GM23248 (cell line): ENCODE measurements around the gene NUP205. TPM values are rescaled to one million over a fixed set of nuclear protein-coding genes. Genes with fewer than 3 reads are reported as not detected.
A peak's percentile ranks its signal among the peaks of the same experiment; 100 is the strongest.

Experiments used
- DNase-seq: peaks from one replicate; pipeline ENCODE4 v3.0.0-alpha.2; 2015
- H2AFZ ChIP-seq: fragments of 200-600 bp; sonication (generic); 2 replicates; pipeline ENCODE4 v1.6.1; 2016; ENCODE audit warnings: antibody characterized with exemption
- H3F3A ChIP-seq: fragments of 200-600 bp; sonication (generic); 2 replicates; pipeline ENCODE4 v1.6.1; 2016; ENCODE audit warnings: mild to moderate bottlenecking, antibody characterized with exemption, mixed run types; ENCODE audit not compliant: insufficient read depth
- H3K27ac ChIP-seq: fragments of 200-600 bp; sonication (generic); 2 replicates; pipeline ENCODE4 v1.5.1; 2016; ENCODE audit warnings: mild to moderate bottlenecking
- H3K27me3 ChIP-seq: fragments of 200-600 bp; sonication (generic); replicated peaks from 2 replicates; pipeline ENCODE4 v1.6.1; 2016; ENCODE audit warnings: mild to moderate bottlenecking; ENCODE audit not compliant: insufficient read depth
- H3K36me3 ChIP-seq: fragments of 200-600 bp; sonication (generic); 2 replicates; pipeline ENCODE4 v1.6.1; 2016; ENCODE audit warnings: low read depth, mild to moderate bottlenecking
- H3K4me1 ChIP-seq: fragments of 200-600 bp; sonication (generic); 2 replicates; pipeline ENCODE4 v1.6.1; 2016; ENCODE audit warnings: mild to moderate bottlenecking; ENCODE audit not compliant: insufficient read depth
- H3K4me2 ChIP-seq: fragments of 200-600 bp; sonication (generic); one replicate; pipeline ENCODE4 v1.6.1; 2016; ENCODE audit warnings: mild to moderate bottlenecking; ENCODE audit not compliant: unreplicated experiment
- H3K4me3 ChIP-seq: fragments of 200-600 bp; sonication (generic); 2 replicates; pipeline ENCODE4 v1.5.1; 2016; ENCODE audit warnings: mild to moderate bottlenecking
- H3K79me2 ChIP-seq: fragments of 200-600 bp; sonication (generic); 2 replicates; pipeline ENCODE4 v1.6.1; 2016; ENCODE audit warnings: mild to moderate bottlenecking; ENCODE audit not compliant: insufficient read depth
- H3K9ac ChIP-seq: fragments of 200-600 bp; sonication (generic); 2 replicates; pipeline ENCODE4 v1.6.1; 2016; ENCODE audit warnings: mild to moderate bottlenecking
- H3K9me2 ChIP-seq: fragments of 200-600 bp; sonication (generic); 2 replicates; pipeline ENCODE4 v1.6.1; 2016; ENCODE audit warnings: mixed run types, mild to moderate bottlenecking, moderate library complexity; ENCODE audit not compliant: insufficient read depth
- H3K9me3 ChIP-seq: fragments of 200-600 bp; sonication (generic); one replicate; pipeline ENCODE4 v1.6.1; 2017; ENCODE audit warnings: low read depth
- H4K20me1 ChIP-seq: fragments of 200-600 bp; sonication (generic); 2 replicates; pipeline ENCODE4 v1.6.0; 2016; ENCODE audit not compliant: insufficient read depth
- EZH2 ChIP-seq: fragments of 200-600 bp; sonication (generic); IDR thresholded peaks from 2 replicates; pipeline ENCODE4 v1.6.1; 2018; ENCODE audit warnings: antibody characterized with exemption, mild to moderate bottlenecking; ENCODE audit not compliant: insufficient read depth, poor library complexity, severe bottlenecking
- EZH2phosphoT487 ChIP-seq: fragments of 200-600 bp; sonication (generic); IDR thresholded peaks from 2 replicates; pipeline ENCODE4 v1.6.1; 2018; ENCODE audit warnings: antibody characterized with exemption, moderate library complexity, mild to moderate bottlenecking, low read depth; ENCODE audit not compliant: insufficient read depth
- WGBS, 2 experiments: methylation state at CpG; one replicate each; pipeline ENCODE4 v1.1.6; 2015 to 2017; ENCODE audit warnings: low lambda C conversion rate in 2 of 2, low coverage in 1 of 2; ENCODE audit errors: missing lambda C conversion rate in 2 of 2; 5-methylcytosine and 5-hydroxymethylcytosine counted together
- in situ Hi-C: fragments of 300-500 bp; cut with MboI; formaldehyde crosslinking; loops from 2 replicates; pipeline ENCODE4 v1.15.0; 2020
- polyA plus RNA-seq: library from polyadenylated mRNA; unstranded; fragments of >200 nt; fragmentation: Nextera tagmentation; extraction: Ambion mirVana; gene quantifications from 2 replicates; pipeline ENCODE4 v1.2.1, GENCODE V29; 2016
- total RNA-seq: library from RNA; depleted of rRNA; stranded (reverse); fragments of >200 nt; shearing (Covaris generic); gene quantifications from 2 replicates; pipeline ENCODE4 v1.2.3, GENCODE V29; 2014

The NUP205 gene
- total and polyA plus RNA-seq, 2 experiments from 2014 or later, result 18.5 to 31.8 TPM

- Histone ChIP-seq H3K9me3 (no peaks in the 10 kb centered on the region), H3K27me3 (no peaks in the 10 kb centered on the region), H3K9ac (no peak overlapping the region), H3F3A (no peaks in the 10 kb centered on the region), H3K27ac (no peak overlapping the region), H3K4me2 (no peak overlapping the region), H2AFZ (no peak overlapping the region), H4K20me1 (no peaks in the 10 kb centered on the region), H3K4me3 (no peak overlapping the region), H3K36me3 (no peaks in the 10 kb centered on the region), H3K79me2 (no peaks in the 10 kb centered on the region), H3K9me2 (no peaks in the 10 kb centered on the region), H3K4me1 (no peaks in the 10 kb centered on the region)
- in situ Hi-C loops, result loop anchor here (25.0 kb wide), 1 partner anchor 265 kb away; no protein-coding TSS in a partner anchor
- 45 to 54% methylated on average over 3 of the region's 3 CpGs for WGBS, 2 experiments
- no peak for DNase-seq
- TF ChIP-seq EZH2phosphoT487 (no peak), EZH2 (no peak)
Measured at GRCh38 chr7:135552148-135552547, 5.6 kb upstream of the NUP205 start.

DNA sequence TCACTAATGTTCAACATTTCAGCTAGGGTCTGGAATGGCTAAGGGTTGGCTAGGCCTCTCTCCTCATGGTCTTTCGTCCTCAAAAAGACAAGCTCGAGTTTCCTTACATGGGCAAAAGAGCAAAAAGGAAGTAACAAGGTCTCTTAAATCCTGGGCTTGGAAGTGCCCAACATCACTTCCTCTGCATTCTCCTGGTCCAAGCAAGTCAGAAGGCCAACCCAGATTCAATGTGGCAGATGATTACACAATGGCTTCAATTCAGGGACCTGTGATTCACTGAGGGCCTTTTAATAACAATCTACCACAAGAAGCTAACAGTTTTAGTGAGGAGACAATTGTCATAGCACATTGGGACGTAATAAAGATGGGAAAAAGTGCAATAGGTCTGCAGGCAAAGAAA lies 4.4 kb upstream of the NUP205 start:
- no peak overlapping the region for H3K27ac ChIP-seq

DNA sequence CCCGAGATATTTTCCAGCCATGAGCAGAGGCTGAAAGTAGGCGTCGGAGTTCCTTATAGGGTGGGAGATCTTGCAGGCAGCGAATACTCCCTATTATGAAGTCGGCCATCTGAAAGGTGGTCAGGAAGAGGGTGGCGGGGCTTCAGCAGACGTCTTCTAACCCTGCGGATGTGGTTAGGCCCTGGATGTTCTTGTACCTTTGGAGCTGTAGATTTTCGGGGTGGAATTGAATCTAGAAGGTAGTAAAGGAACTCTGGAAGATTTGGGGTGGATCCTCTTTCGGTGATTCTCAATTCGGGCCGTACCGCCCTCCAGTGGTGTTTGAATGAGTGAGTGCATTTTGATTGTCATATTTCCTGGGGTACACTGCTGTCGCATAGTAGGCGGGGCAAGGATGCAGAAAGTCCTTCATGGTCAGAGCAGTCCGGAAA lies 635 bp downstream of the NUP205 start:
- Histone ChIP-seq H3K9me2 (no peaks in the 10 kb centered on the region), H3K4me3 (peak overlapping the region; percentile 87), H3K79me2 (peaks cover 49% of the 10 kb centered on the region), H3F3A (peaks cover 12% of the 10 kb centered on the region), H4K20me1 (no peaks in the 10 kb centered on the region), H3K9me3 (no peaks in the 10 kb centered on the region), H3K4me2 (peak overlapping the region; percentile 92), H3K9ac (peak overlapping the region; percentile 92), H3K36me3 (no peaks in the 10 kb centered on the region), H3K4me1 (peaks cover 7% of the 10 kb centered on the region; the same call in 1 of the 2 replicates), H3K27ac (peak overlapping the region; percentile 92), H3K27me3 (no peaks in the 10 kb centered on the region), H2AFZ (peak overlapping the region; percentile 100)
- in situ Hi-C loops, result loop anchor here (25.0 kb wide), 1 partner anchor 271 kb away; no protein-coding TSS in a partner anchor
- peak; percentile 82 for DNase-seq
- 0 to 2% methylated on average over 16 of the region's 16 CpGs for WGBS, 2 experiments
- TF ChIP-seq EZH2phosphoT487, result no peak
- TF ChIP-seq EZH2, result no peak

More for the DNA sequence above, 4.4 kb upstream of the NUP205 start:
- no peaks in the 10 kb centered on the region for H3K9me2 ChIP-seq
- no peak overlapping the region for H3K9ac ChIP-seq
- H3K4me2 ChIP-seq, result no peak overlapping the region
- H3K9me3 ChIP-seq, result no peaks in the 10 kb centered on the region
- no peaks in the 10 kb centered on the region for H3K4me1 ChIP-seq
- no peak overlapping the region for H3K4me3 ChIP-seq
- H2AFZ ChIP-seq, result no peak overlapping the region
- TF ChIP-seq EZH2 (no peak), EZH2phosphoT487 (no peak)
- no peaks in the 10 kb centered on the region for H4K20me1 ChIP-seq
- 80 to 82% methylated on average over 3 of the region's 3 CpGs for WGBS, 2 experiments
- H3F3A ChIP-seq, result peaks cover 5% of the 10 kb centered on the region
- peak; percentile 10 for DNase-seq
- H3K27me3 ChIP-seq, result no peaks in the 10 kb centered on the region
- in situ Hi-C loops, result loop anchor here (25.0 kb wide), 1 partner anchor 266 kb away; no protein-coding TSS in a partner anchor
- H3K36me3 ChIP-seq, result no peaks in the 10 kb centered on the region
- H3K79me2 ChIP-seq, result no peaks in the 10 kb centered on the region

DNA sequence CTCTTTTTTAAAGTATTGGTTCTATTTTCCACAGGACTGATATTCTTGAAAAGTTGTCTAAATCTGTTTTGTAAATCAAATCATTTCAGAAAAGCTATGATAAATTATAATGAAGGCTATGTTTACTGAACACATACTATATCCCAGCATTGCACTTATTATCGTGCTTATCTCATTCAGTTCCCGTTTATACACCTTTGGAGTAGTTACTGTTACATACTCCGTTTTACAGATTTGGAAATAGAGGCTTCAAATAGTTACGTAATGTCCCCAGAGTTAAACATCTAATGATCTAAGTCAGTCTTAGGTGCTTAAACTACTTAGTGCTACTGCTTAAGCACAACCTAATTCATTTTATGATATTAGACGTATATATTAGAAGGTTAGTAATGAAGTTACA lies 1.2 kb downstream of the NUP205 start:
- Histone ChIP-seq H3K79me2 (peaks cover 54% of the 10 kb centered on the region), H3K36me3 (no peaks in the 10 kb centered on the region), H2AFZ (peak overlapping the region; percentile 100), H3K27me3 (no peaks in the 10 kb centered on the region), H3K9me3 (no peaks in the 10 kb centered on the region), H4K20me1 (no peaks in the 10 kb centered on the region), H3K27ac (peak overlapping the region; percentile 92), H3K4me2 (peak overlapping the region; percentile 92), H3K4me1 (peaks cover 7% of the 10 kb centered on the region; the same call in 1 of the 2 replicates), H3K9me2 (no peaks in the 10 kb centered on the region), H3K4me3 (peak overlapping the region; percentile 87), H3K9ac (peak overlapping the region; percentile 92), H3F3A (peaks cover 12% of the 10 kb centered on the region)
- no peak for DNase-seq
- in situ Hi-C loops, result loop anchor here (25.0 kb wide), 1 partner anchor 272 kb away; no protein-coding TSS in a partner anchor
- TF ChIP-seq EZH2phosphoT487, result no peak
- TF ChIP-seq EZH2, result no peak
- WGBS, 2 experiments, result 71 to 73% methylated on average over 5 of the region's 5 CpGs
